NB4 (cell line): Measurements from ENCODE around the gene ATL1.

ENCODE experiments used
- MYC ChIP-seq: IDR thresholded peaks from 2 replicates; pipeline ENCODE4 v1.6.1; 2011; ENCODE audit warnings: low read depth, low read length
- POLR2A ChIP-seq: IDR thresholded peaks from 2 replicates; pipeline ENCODE4 v1.6.1; 2011; ENCODE audit warnings: mild to moderate bottlenecking; ENCODE audit not compliant: insufficient read length; ENCODE audit errors: extremely low read depth
- TF ChIP-seq, protein P1 (sequence below): IDR thresholded peaks from one replicate; pipeline ENCODE4 v1.5.1; 2012; ENCODE audit warnings: low read depth, low read length
- TF ChIP-seq, protein P2 (sequence below): IDR thresholded peaks from 2 replicates; pipeline ENCODE4 v1.6.1; 2011; ENCODE audit warnings: low read depth, low read length

DNA sequence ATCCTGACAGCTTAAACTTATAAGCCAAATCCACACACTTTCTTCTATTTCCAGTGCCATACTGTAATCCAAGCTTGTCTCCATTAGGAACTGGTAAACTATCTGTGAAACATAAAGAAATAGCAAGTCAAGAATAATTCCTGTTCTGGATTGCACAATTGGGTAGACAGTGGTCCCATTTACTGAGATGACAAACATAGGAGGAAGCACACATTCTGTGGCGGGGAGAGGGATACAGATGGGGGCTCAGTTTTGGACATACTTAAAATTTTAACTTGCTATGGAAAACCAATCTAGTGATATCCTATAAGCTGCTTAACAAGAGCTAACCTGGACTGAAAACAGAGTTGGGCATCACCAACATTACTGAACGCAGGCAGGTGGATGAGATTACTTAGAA, 43.9 kb upstream of the ATL1 start:
- no peak for TF ChIP-seq POLR2A
- TF ChIP-seq, protein P1, sequence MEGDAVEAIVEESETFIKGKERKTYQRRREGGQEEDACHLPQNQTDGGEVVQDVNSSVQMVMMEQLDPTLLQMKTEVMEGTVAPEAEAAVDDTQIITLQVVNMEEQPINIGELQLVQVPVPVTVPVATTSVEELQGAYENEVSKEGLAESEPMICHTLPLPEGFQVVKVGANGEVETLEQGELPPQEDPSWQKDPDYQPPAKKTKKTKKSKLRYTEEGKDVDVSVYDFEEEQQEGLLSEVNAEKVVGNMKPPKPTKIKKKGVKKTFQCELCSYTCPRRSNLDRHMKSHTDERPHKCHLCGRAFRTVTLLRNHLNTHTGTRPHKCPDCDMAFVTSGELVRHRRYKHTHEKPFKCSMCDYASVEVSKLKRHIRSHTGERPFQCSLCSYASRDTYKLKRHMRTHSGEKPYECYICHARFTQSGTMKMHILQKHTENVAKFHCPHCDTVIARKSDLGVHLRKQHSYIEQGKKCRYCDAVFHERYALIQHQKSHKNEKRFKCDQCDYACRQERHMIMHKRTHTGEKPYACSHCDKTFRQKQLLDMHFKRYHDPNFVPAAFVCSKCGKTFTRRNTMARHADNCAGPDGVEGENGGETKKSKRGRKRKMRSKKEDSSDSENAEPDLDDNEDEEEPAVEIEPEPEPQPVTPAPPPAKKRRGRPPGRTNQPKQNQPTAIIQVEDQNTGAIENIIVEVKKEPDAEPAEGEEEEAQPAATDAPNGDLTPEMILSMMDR, result no peak
- TF ChIP-seq, protein P2, sequence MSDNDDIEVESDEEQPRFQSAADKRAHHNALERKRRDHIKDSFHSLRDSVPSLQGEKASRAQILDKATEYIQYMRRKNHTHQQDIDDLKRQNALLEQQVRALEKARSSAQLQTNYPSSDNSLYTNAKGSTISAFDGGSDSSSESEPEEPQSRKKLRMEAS, result no peak
- TF ChIP-seq MYC, result no peak
